Activated CD4-positive, alpha-beta memory T cell treated with anti-CD3 and anti-CD28 coated beads, Interleukin-2, amount 10 ng/mL, durations not matched to agents 7 days and 5 days (primary cell): Measurements from ENCODE around the gene DALRD3. TPM values are rescaled to one million over a fixed set of nuclear protein-coding genes. Genes with fewer than 3 reads are reported as not detected.

Experiments
- CTCF ChIA-PET: fragments of 350-600 bp; sonication (Branson Sonifier 250); formaldehyde crosslinking; loops from one replicate; lab custom pipeline; 2021; ENCODE audit warnings: antibody characterized with exemption, inconsistent platforms; lab: Charles Lee
- POLR2A ChIA-PET: fragments of 350-600 bp; sonication (Branson Sonifier 250); formaldehyde crosslinking; loops from one replicate; lab custom pipeline; 2021; ENCODE audit warnings: antibody characterized with exemption; lab: Charles Lee
- DNase-seq: peaks from one replicate; pipeline ENCODE4 v3.0.0-alpha.2; 2020
- H3K27ac Mint-ChIP-seq: one replicate; pipeline ENCODE4 v1.8.0; 2021; ENCODE audit warnings: mild to moderate bottlenecking, mixed read lengths
- H3K27me3 Mint-ChIP-seq: one replicate; pipeline ENCODE4 v1.8.0; 2021; ENCODE audit warnings: mixed read lengths
- H3K36me3 Mint-ChIP-seq: one replicate; pipeline ENCODE4 v1.8.0; 2021; ENCODE audit warnings: low read depth, mixed read lengths
- H3K4me1 Mint-ChIP-seq: one replicate; pipeline ENCODE4 v1.8.0; 2021; ENCODE audit warnings: mixed read lengths
- H3K4me3 Mint-ChIP-seq: one replicate; pipeline ENCODE4 v1.8.0; 2021; ENCODE audit warnings: mild to moderate bottlenecking, mixed read lengths
- H3K9me3 Mint-ChIP-seq: one replicate; pipeline ENCODE4 v1.8.0; 2021; ENCODE audit warnings: mixed read lengths
- total RNA-seq, 2 experiments: library from RNA; stranded (reverse); gene quantifications; one replicate each; pipeline ENCODE4 v1.2.3, GENCODE V29; 2021

DALRD3 gene
- total RNA-seq, 2 experiments from 2014 or later: 21.6 to 24.5 TPM

GRCh38 chr3:48985831-48986376, 32.5 kb downstream of the DALRD3 start:
- H3K36me3 Mint-ChIP-seq: peaks cover 35% of the 10 kb centered on the region
- ChIA-PET POLR2A (interaction anchor here (2.2 to 9.0 kb wide), 4 partner anchors 11 to 43 kb away, joined by 10 to 190 read pairs (median 72); partner anchors contain the start of genes DALRD3, IMPDH2, NDUFAF3 and WDR6), CTCF (interaction anchor here (0.9 to 9.4 kb wide), 3 partner anchors 21 to 80 kb away, joined by 3 to 124 read pairs (median 3); partner anchors contain the start of genes NDUFAF3 and WDR6)
- DNase-seq: no peak
- H3K9me3 Mint-ChIP-seq: no peaks in the 10 kb centered on the region
- H3K4me1 Mint-ChIP-seq: peaks cover 16% of the 10 kb centered on the region
- no peaks in the 10 kb centered on the region for H3K27me3 Mint-ChIP-seq
- no peak overlapping the region for H3K27ac Mint-ChIP-seq
- H3K4me3 Mint-ChIP-seq: no peak overlapping the region

- no peak for DNase-seq
- H3K36me3 Mint-ChIP-seq: peaks cover 44% of the 10 kb centered on the region
- ChIA-PET POLR2A (interaction anchor here (1.3 to 9.0 kb wide), 3 partner anchors 10 to 34 kb away, joined by 3 to 190 read pairs (median 10); partner anchors contain the start of genes DALRD3, NDUFAF3 and WDR6), CTCF (interaction anchor here (0.7 to 9.4 kb wide), 3 partner anchors 22 to 299 kb away, joined by 3 to 124 read pairs (median 3); partner anchors contain the start of genes NCKIPSD and WDR6)
- H3K27me3 Mint-ChIP-seq: no peaks in the 10 kb centered on the region
- no peaks in the 10 kb centered on the region for H3K9me3 Mint-ChIP-seq
- peak overlapping the region; percentile 54 for H3K27ac Mint-ChIP-seq
- no peak overlapping the region for H3K4me3 Mint-ChIP-seq
- peaks cover 16% of the 10 kb centered on the region for H3K4me1 Mint-ChIP-seq
These were observed 33.7 kb downstream of the DALRD3 start for GRCh38 chr3:48984663-48985062.

- ChIA-PET POLR2A (no interaction called here), CTCF (no interaction called here)
- H3K9me3 Mint-ChIP-seq: no peaks in the 10 kb centered on the region
- peaks cover 53% of the 10 kb centered on the region for H3K36me3 Mint-ChIP-seq
- no peak for DNase-seq
- H3K4me3 Mint-ChIP-seq: no peak overlapping the region
- peaks cover 7% of the 10 kb centered on the region for H3K4me1 Mint-ChIP-seq
- H3K27ac Mint-ChIP-seq: no peak overlapping the region
- no peaks in the 10 kb centered on the region for H3K27me3 Mint-ChIP-seq
These were observed 35.3 kb downstream of the DALRD3 start for GRCh38 chr3:48983096-48983495.

- Mint-ChIP-seq H3K4me3 (no peak overlapping the region), H3K27ac (no peak overlapping the region), H3K9me3 (no peaks in the 10 kb centered on the region), H3K4me1 (peaks cover 3% of the 10 kb centered on the region), H3K27me3 (no peaks in the 10 kb centered on the region), H3K36me3 (peaks cover 57% of the 10 kb centered on the region)
- ChIA-PET POLR2A (no interaction called here), CTCF (no interaction called here)
- DNase-seq: no peak
These were observed 35.7 kb downstream of the DALRD3 start for GRCh38 chr3:48982686-48983085.

- Mint-ChIP-seq H3K9me3 (no peaks in the 10 kb centered on the region), H3K27me3 (no peaks in the 10 kb centered on the region), H3K36me3 (peaks cover 59% of the 10 kb centered on the region), H3K4me3 (no peak overlapping the region), H3K4me1 (peaks cover 2% of the 10 kb centered on the region), H3K27ac (no peak overlapping the region)
- POLR2A ChIA-PET: no interaction called here
- no peak for DNase-seq
- CTCF ChIA-PET: no interaction called here
These were observed 36.4 kb downstream of the DALRD3 start for GRCh38 chr3:48982016-48982415.

- H3K27ac Mint-ChIP-seq: no peak overlapping the region
- DNase-seq: no peak
- peaks cover 2% of the 10 kb centered on the region for H3K4me1 Mint-ChIP-seq
- POLR2A ChIA-PET: interaction anchor here (1.4 kb wide), 1 partner anchor 9 kb away, joined by 3 read pairs; no protein-coding TSS in a partner anchor
- CTCF ChIA-PET: interaction anchor here (0.6 to 1.0 kb wide), 2 partner anchors 27 to 109 kb away, joined by 3 to 4 read pairs; partner anchors contain the start of gene WDR6
- H3K36me3 Mint-ChIP-seq: peaks cover 59% of the 10 kb centered on the region
- H3K27me3 Mint-ChIP-seq: no peaks in the 10 kb centered on the region
- H3K9me3 Mint-ChIP-seq: no peaks in the 10 kb centered on the region
- H3K4me3 Mint-ChIP-seq: no peak overlapping the region
These were observed 38.1 kb downstream of the DALRD3 start for GRCh38 chr3:48980295-48980694.

GRCh38 chr3:48979451-48979850, 38.9 kb downstream of the DALRD3 start:
- Mint-ChIP-seq H3K27ac (no peak overlapping the region), H3K36me3 (peaks cover 63% of the 10 kb centered on the region), H3K4me1 (peaks cover 5% of the 10 kb centered on the region), H3K9me3 (no peaks in the 10 kb centered on the region), H3K4me3 (no peak overlapping the region), H3K27me3 (no peaks in the 10 kb centered on the region)
- no peak for DNase-seq
- POLR2A ChIA-PET: interaction anchor here (0.6 to 1.4 kb wide), 2 partner anchors 8 to 10 kb away, joined by 3 read pairs; no protein-coding TSS in a partner anchor
- CTCF ChIA-PET: interaction anchor here (1.0 kb wide), 1 partner anchor 28 kb away, joined by 4 read pairs; the partner anchor contains the start of gene WDR6

GRCh38 chr3:48974076-48974864, 44.1 kb downstream of the DALRD3 start:
- no peak for DNase-seq
- Mint-ChIP-seq H3K27ac (peak overlapping the region; percentile 76), H3K4me3 (no peak overlapping the region), H3K36me3 (peaks cover 62% of the 10 kb centered on the region), H3K9me3 (no peaks in the 10 kb centered on the region), H3K27me3 (no peaks in the 10 kb centered on the region), H3K4me1 (peaks cover 10% of the 10 kb centered on the region)
- ChIA-PET POLR2A (interaction anchor here (1.0 to 2.1 kb wide), 4 partner anchors 10 to 33 kb away, joined by 3 to 10 read pairs (median 8); partner anchors contain the start of gene WDR6), CTCF (interaction anchor here (0.5 to 1.2 kb wide), 4 partner anchors 15 to 329 kb away, joined by 3 to 5 read pairs (median 4); partner anchors contain the start of genes IMPDH2, NDUFAF3 and P4HTM)

GRCh38 chr3:48970586-48970985, 47.8 kb downstream of the DALRD3 start:
- H3K9me3 Mint-ChIP-seq: no peaks in the 10 kb centered on the region
- peaks cover 66% of the 10 kb centered on the region for H3K36me3 Mint-ChIP-seq
- H3K27me3 Mint-ChIP-seq: no peaks in the 10 kb centered on the region
- POLR2A ChIA-PET: interaction anchor here (1.0 kb wide), 1 partner anchor 37 kb away, joined by 4 read pairs; the partner anchor contains the start of gene WDR6
- H3K4me1 Mint-ChIP-seq: peaks cover 28% of the 10 kb centered on the region
- H3K27ac Mint-ChIP-seq: peak overlapping the region; percentile 16
- no peak overlapping the region for H3K4me3 Mint-ChIP-seq
- CTCF ChIA-PET: interaction anchor here (1.0 to 1.7 kb wide), 2 partner anchors 17 to 51 kb away, joined by 3 to 5 read pairs; no protein-coding TSS in a partner anchor
- DNase-seq: no peak

- Mint-ChIP-seq H3K27ac (peak overlapping the region; percentile 63), H3K36me3 (peaks cover 55% of the 10 kb centered on the region)
- CTCF ChIA-PET: interaction anchor here (0.6 kb wide), 1 partner anchor 47 kb away, joined by 7 read pairs; no protein-coding TSS in a partner anchor
These were observed 51.5 kb downstream of the DALRD3 start for GRCh38 chr3:48966876-48967361.

GRCh38 chr3:48966367-48966766, 52.0 kb downstream of the DALRD3 start:
- no peak overlapping the region for H3K4me3 Mint-ChIP-seq
- POLR2A ChIA-PET: interaction anchor here (0.8 to 2.2 kb wide), 3 partner anchors 9 to 128 kb away, joined by 3 to 6 read pairs (median 5); partner anchors contain the start of gene QRICH1
- H3K27me3 Mint-ChIP-seq: no peaks in the 10 kb centered on the region
- H3K4me1 Mint-ChIP-seq: peaks cover 20% of the 10 kb centered on the region
- H3K27ac Mint-ChIP-seq: peak overlapping the region; percentile 39
- H3K36me3 Mint-ChIP-seq: peaks cover 52% of the 10 kb centered on the region
- no peaks in the 10 kb centered on the region for H3K9me3 Mint-ChIP-seq
- no peak for DNase-seq
- CTCF ChIA-PET: interaction anchor here (0.6 kb wide), 3 partner anchors 46 to 154 kb away, joined by 3 to 7 read pairs (median 4); no protein-coding TSS in a partner anchor

More at GRCh38 chr3:48966876-48967361, 51.5 kb downstream of the DALRD3 start:
- H3K4me1 Mint-ChIP-seq: peaks cover 20% of the 10 kb centered on the region
- no peaks in the 10 kb centered on the region for H3K27me3 Mint-ChIP-seq
- H3K9me3 Mint-ChIP-seq: no peaks in the 10 kb centered on the region
- POLR2A ChIA-PET: interaction anchor here (0.8 to 2.2 kb wide), 3 partner anchors 9 to 127 kb away, joined by 3 to 6 read pairs (median 5); partner anchors contain the start of gene QRICH1
- DNase-seq: peak; percentile 26
- H3K4me3 Mint-ChIP-seq: no peak overlapping the region
